GM18909 (cell line): Measurements from ENCODE around the gene MED31.
A peak's percentile ranks its signal among the peaks of the same experiment; 100 is the strongest.
"Not testable (repeated sequence)": the region's sequence is repeated elsewhere in the genome, so short reads cannot be mapped to it uniquely, and the experiment has no call there.

ENCODE experiments used
- ATAC-seq: cut with Tn5 transposase; IDR thresholded peaks from one replicate; pipeline ENCODE4 v1.9.1; 2021; ENCODE audit warnings: mild to moderate bottlenecking; ENCODE audit not compliant: unreplicated experiment, poor library complexity

The MED31 gene

DNA sequence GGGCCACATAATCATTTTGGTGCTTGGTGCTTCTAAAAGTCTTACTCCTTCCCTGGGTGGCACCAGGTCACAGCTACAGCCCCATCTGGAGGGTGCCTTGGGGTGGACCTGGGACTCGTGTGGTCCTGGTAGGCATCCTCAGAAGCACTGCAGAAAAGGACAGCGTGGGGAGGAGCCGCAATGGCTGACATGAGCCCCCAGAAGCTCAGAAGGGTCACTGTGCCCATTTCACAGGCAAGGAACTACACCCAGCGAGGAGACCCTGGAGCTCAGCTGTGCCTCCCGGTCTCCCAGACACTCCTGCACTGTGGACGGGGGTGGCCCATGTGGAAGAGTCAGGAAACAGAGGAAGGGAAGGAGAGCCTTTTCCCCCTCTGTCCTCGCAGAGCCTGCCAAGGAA is 26.5 kb upstream of the MED31 start:
- no peak for ATAC-seq

DNA sequence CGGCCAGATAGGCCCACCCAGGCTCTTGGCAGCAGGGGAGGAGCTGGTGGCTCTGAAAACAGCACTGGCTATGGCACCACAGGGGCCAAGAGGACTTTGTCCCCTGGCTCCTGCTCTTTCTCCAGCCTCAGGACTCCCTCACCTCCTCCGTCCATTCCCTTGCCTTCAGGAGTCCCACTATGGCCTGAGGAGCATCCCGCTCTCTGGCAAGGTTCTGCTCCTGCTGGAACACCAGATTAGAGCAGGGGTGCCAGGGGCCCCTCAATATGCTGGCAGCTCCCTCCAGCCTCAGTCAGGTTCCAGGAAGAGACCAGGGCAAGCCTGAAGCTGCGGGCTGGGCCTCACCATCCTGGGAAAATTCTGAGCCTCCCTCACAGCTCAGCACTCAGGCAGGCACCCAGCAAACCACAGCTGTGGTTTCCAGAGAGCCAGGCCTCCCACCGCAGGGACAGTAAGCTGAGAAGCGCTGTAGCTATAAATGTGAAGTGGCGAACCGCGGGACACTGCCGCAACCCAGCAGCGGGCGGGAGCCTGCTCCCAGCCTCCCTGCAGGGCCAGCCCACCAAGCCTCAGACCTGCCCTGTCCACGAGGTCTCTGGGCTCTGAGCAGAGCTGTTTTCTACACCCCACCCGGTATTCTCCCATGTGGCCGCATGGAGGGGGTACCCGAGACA is 25.9 kb upstream of the MED31 start:
- no peak for ATAC-seq

DNA sequence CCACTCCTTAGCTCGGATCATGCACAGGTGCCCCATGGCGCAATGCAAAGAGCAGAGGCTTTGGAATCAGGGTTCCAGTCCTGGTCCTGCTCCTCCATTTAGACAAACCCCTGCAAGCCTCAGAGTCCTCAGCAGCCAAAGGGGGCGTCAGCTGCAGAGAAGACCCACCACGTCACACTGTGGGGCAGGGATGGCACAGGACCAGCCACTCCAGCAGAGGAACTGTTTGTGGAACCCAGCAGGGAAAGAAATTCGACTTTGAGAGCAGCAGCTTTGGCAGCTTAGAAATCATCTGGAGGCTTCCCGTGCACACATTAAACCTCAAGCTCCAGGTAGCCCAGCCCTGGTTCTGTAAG is 25.4 kb upstream of the MED31 start:
- no peak for ATAC-seq

DNA sequence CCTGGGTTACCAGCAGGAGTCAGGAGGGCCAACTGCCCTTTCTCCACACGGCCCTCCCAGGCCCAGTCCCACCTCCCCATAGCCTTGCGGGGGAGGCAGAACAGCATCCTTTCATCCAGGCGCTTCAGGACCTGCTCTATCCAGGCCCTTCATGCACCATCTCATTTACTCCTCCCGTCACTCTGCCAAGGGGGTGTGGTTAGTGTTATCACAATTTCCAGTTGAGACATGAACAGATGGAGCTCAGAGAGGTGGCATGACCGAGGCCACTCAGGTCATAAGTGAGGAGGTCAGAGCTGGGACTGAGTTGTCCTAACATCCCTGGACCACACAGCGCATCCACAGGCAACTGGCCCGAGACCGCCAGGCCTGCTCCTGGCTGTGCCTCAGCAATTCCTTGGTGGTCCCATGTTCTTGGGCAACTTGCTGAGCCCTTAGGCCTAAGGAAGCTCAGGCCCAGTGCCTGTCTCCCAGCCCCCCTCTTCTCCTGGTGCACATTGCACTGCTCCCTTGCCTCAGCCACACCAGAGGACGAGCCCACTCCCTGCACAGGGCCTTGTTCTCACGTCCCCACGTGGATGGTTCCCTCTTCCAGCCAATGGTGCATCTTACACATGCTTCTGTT is 23.9 kb upstream of the MED31 start:
- no peak for ATAC-seq

DNA sequence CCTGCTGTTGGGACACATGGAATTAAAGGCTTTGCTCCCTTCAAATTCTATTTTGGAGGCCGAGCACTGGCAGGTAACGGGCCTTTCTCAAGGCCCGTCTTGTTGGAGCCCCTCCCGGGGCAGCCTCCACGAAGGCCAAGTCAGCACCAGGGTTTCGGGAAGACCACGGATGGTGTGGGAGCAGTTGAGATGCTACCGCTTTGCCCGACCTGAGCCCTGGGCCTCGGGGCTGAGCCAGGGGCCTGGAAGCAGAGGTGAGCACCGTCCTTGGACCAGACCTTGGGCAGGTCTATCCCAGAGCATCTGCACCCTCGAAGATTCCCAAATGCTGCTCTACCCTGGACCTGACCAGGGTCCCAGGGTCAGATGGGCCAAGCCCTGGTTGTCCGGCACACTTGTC is 23.2 kb upstream of the MED31 start:
- no peak for ATAC-seq

DNA sequence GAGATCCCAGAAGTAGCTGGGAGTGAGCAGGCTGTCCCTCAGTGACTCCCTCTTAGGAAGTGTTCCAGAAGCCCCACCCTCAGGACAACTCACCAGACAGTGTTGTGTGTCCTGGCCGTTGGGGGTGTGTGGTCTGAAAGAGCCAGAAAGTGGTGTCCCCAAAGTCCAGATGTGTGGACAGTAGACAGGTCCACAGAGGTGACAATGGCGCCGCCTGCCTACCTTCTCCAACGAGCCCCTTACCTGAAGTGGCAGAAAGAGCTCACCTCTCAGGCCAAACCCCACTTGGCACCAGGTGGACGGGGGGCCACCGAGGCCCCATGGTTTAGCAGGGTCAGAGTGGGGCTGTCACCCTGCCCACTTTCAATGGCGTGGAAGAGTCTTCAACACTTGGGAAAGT is 20.0 kb upstream of the MED31 start:
- ATAC-seq: no peak

DNA sequence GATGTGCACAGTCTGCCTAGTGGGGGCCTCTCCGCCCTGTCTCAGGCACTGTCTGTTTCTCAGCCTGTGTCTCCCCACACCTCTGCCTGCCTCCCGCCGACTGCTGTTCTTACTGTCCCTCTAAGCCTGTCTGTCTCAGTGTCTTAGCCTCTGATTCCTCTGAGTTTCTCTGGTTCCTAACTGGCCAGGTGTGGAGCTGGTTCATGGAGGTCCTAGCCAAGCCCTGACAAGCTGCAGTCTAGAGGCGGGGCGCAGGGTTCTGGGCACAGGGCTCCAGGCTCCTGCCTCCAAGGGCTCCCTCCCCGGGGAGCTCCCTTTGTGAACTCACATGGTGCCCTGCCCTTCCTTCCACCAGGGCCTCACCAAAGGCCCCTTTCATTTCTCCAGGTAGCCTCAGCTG is 19.6 kb upstream of the MED31 start:
- no peak for ATAC-seq

DNA sequence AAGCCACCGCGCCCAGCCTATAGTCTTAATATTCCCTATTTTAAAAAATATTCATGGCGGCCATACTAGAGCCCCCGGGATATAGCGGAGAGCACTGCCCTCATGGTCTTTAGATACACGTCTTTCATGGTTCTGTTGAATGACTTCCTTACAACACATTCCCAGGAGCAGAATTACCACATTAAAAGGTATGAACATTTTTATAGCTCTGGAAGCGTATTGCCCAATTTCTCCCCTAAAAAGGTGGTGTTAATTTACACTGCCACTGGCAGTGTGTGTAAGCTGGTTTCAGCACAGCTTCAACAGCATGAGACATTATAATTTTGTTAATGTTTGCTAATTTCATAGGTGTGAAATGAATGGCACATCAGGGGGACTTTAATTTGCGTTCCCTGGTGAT is 19.2 kb upstream of the MED31 start:
- no peak for ATAC-seq

DNA sequence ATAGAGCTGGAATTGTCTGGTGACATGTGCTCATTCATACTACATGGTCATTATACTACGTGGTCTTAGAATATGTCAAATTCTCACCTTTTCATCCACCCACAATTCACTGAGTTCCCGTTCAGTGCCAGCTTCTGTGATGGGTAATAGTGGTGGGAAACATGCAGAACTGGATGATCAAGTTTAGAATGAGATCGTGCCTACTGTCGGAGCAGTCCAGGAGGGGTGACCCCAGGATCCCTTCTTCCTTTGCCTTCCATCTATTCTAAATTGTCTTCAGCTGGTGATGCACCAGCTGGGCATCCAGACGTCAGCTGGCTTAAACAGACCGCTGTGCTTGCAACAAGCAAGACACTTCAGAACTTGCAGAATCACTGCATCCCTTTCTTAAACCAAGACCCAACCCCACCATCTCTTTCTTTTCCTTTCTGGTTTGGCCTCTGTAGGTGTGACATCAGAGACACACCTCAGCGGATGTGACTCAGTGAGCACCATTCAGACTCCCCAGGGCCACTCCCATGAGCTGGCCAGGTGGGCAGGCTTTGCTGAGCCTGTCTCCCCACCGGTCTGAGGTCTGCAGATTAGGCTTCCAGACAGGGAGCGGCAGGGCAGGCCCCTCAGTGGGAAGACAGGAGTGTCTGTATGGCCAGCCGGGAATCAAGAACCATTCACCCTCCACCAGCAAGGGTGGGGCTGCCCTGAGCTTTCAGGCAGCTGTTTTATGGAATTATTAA is 18.2 kb upstream of the MED31 start:
- ATAC-seq: no peak

DNA sequence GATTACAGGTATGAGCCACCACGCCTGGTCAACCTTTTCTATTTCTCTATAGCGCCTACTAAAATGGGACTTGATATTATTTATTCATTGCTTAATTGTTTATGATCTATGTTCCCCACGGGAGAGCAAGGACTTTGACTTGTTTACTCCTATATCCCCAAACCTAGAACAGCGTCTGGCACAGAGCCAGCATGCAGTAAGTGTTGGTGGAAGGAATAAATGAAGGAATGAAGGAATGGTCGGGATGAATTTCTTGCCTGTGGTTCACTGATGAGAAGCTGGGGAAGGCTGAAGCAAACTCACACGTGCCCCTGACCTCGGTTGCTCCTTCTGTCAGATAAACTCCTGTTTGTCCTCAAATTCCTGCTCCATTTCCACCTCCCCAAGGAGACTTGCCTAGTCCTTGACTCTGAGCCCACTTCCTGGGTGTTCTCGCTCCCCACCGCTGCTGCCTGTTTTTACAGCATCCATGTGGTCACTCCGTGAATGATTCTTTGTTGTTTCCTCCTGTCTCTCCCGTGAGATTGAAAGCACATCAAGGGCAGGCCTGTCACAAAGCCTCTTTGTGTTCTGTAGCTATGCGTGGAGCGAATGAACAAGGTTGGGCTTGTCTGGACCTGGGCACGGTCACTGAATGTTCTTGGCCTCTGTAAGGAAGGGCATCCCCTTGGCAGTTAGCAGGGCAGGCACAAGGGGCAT is 17.5 kb upstream of the MED31 start:
- no peak for ATAC-seq

DNA sequence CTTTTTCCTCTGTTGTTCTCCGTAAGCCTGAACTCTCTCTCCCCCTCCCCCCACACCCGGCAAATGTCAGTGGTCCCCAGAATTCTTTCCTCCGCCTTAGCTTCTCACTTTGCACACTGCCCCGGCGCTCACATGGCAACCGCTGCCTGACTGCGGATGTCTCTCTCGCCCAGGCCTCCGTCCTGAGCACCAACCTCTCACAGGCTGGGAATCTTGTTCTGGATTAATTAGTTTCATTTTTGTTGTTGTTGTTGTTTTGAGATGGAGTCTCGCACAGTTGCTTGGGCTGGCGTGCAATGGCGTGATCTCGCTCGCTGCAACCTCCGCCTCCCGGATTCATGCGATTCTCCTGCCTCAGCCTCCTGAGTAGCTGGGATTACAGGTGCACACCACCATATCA is 16.8 kb upstream of the MED31 start:
- ATAC-seq: no peak

DNA sequence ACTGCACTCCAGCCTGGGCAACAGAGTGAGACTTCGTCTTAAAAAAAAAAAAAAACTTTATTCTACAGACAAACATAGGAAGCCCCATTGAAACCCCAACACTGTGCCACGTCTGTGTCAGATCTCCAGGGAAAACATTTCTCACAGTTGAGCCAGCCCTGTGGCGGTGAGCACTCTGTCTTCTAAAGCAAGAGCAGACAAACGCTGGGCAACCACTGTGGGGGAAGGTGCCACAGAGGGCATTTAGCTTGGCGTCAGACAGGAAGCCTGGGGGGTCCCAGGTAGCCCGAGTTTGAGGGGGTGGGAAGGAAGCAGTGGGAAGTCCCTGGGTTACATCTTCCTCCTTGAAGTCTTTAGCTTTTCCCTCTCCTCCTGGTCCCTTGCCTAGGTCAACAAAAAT is 16.1 kb upstream of the MED31 start:
- ATAC-seq: no peak

DNA sequence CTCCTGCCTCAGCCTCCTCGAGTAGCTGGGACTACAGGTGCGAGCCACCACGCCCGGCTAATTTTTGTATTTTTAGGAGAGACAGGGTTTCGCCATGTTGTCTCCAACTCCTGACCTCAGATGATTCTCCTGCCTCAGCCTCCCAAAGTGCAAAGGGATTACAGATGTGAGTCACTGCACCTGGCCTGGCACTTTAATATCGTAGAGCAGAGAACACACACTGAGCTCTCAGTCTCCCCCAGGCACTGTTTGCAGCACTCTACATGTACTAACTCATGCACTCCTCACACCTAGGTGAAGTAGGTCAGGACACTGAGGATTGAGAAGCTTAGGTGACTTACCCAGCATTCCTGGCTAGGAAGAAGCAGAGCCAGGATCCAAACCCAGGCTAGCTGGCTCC is 15.2 kb upstream of the MED31 start:
- no peak for ATAC-seq

DNA sequence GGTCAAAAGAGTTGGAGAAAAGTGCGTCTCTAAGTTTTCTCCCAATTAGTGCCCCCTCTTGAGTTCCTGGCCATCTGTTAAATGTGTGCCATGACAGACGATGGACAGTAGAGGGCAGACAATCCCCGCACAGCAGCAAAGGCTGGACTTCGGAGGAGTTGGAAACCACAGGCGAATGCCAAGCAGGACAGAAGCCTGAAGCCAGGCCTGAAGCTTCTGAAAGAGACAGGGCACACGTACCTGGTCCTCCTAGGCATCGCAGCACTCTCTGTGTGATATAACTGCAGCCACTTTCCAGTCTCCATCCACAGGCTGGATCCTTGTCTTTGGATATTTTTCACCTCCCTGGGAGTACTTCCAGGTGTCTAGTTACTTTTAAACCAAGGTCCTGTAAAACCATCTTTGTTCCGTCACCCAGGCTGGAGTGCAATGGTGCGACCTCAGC is 14.7 kb upstream of the MED31 start:
- no peak for ATAC-seq

DNA sequence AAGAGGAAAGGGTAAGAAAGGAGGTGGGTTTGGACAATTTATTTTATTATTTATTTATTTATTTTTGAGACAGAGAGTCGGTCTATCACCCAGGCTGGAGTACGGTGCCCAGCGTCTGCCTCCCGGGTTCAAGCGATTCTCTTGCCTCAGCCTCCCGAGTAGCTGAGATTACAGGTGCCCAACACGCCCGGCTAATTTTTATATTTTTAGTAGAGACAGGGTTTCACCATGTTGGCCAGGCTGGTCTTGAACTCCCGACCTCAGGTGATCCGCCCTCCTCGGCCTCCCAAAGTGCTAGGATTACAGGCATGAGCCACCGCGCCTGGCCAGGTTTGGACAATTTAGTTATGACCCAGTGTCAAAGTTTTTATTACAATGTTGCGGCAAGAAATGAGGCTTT is 11.8 kb upstream of the MED31 start:
- ATAC-seq: not testable (repeated sequence)

DNA sequence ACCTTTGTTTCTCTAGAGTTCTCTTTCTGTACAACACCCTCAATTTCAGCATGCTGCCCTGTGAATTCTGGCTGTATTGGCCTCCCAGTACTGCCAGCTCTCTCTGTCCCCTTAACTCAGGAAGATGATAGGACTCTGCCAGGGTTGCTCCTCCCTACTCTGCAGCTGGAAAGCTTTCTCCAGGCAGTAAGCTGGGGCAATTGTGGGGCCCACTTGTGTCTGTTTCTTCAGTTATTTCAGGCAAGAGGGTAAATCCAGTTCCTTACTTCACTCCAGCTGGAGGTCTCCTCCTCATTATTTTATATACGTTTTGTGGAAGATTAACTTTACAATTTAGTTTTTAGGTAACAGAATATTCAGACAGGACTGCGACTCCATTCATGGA is 10.1 kb upstream of the MED31 start:
- no peak for ATAC-seq

DNA sequence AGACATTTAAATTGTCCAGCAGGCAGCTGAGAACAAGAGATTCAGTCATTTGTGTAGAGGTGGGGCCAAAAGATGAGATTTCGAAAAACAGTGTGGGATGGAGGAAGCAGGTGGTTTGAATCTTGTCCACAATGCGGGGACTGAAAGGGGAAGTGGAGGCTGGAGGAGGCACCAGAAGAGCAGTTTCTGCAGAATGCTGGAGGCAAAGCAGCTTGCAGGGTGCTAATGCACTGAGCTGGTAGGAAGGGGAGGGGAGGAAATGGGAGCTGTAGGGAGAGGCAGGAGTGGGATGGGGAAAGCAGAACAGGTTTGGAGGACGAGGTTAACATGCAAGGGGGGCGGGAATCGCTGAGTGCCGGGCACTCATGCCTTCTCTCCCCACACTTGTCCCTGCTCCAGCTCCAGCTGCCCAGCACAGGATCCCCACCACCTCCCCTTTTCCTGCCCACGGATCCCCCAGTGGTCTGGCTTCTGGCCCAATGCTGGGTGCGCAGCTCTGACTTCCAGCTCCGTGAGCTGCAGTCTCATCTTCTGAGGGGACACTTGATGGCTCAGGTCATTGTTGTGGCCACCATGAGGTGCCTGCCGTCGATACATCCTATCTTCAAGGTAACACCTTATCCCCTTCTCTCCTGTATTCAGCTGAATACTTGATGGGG is 9.5 kb upstream of the MED31 start:
- peak; percentile 80 for ATAC-seq

DNA sequence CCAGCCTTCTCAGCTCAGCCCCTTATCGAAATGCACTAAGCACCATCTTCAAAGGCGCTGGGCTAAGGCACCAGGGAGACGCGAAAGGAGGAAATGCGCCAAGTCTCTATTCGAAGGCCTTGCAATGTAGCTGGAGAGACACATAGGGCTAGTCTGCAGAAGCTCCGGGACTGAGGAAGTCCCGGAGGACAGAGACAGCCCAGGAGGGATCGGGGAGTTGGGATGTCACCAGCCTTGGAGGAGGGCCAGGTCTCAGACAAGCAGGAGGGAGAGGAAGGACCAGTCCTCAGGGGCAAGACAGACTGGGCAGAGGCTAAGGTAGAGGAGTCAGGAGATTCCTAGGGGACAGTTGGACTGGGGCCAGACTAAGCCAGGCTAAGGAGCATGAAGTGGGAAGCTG is 8.7 kb upstream of the MED31 start:
- ATAC-seq: no peak

DNA sequence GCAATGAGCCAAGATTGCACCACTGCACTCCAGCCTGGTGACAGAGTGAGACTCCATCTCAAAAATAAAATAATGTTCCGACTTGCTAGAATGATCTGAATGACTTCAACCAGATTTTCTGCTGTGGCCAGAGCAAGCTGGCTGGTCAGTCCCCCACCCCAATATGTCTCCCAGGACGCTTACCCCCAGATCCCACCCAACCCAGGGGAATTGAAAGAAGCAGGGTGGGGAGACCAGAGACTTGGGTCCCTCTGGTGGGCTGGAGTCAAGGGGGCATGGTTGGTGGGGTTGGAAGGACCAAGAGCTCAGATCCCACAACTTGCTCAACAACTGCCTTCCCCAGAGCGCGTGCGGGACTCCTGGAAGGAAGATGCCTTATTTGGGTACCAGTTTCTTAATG is 7.0 kb upstream of the MED31 start:
- ATAC-seq: not testable (repeated sequence)

DNA sequence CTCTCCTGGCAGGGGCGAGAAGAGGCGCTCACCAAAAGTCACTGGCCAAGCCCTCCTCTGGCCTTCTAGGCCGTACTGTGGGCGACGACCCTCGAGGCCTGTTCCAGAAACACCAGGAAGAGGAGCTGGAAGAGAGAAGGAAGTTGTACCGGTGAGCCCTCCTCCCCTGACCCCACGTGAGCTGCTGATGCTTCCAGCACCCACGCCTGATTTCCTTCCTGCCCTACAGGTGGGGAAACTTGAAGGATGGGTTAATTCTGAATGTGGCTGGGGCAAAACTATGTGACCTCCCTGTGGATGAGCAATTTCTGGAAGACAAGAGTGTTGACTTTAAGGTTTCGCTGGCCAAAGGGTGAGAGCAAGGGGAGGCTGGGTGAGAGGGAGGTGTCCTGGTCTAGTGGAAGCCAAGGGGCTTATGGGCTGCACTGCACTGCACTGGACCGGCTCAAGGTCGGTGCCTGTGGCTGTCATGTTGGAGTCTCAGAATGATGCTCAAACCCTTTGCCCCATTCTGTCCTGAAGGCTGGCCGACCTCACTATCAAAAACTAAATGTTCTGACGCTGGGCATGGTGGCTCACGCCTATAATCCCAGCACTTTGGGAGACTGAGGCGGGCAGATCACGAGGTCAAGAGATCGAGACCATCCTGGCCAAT is 6.4 kb upstream of the MED31 start:
- ATAC-seq: no peak
